ENCODE data around the gene VSIG8.

DNA sequence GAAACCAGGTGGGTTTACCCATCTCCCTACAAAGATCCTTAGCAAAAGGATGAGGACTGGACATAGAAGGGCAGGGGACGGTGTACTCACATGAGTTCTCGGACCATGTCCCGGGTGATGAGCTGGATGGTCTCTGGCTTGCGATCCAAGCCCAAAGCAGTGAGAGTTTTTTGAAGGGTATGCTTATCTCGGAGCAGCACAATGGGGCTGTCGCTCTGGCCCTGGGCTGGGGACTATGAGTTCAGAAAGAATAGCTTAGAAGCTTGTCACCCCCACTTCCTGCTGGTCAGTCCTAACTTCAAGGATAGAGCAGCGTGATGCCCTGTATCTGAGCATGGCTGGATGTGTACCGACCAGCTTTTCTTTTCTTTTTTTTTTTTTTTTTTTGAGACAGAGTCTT lies 27.9 kb upstream of the VSIG8 start:
- TF ChIP-seq, protein P1, sequence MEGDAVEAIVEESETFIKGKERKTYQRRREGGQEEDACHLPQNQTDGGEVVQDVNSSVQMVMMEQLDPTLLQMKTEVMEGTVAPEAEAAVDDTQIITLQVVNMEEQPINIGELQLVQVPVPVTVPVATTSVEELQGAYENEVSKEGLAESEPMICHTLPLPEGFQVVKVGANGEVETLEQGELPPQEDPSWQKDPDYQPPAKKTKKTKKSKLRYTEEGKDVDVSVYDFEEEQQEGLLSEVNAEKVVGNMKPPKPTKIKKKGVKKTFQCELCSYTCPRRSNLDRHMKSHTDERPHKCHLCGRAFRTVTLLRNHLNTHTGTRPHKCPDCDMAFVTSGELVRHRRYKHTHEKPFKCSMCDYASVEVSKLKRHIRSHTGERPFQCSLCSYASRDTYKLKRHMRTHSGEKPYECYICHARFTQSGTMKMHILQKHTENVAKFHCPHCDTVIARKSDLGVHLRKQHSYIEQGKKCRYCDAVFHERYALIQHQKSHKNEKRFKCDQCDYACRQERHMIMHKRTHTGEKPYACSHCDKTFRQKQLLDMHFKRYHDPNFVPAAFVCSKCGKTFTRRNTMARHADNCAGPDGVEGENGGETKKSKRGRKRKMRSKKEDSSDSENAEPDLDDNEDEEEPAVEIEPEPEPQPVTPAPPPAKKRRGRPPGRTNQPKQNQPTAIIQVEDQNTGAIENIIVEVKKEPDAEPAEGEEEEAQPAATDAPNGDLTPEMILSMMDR (IDR thresholded peaks at IDR 0.05), result no peak
- no peak for TF ChIP-seq POLR2AphosphoS5 (IDR thresholded peaks at IDR 0.05)

Measured in suprapubic skin (tissue), 3 donors.